ENCODE data around the gene LRRC31.

Gene LRRC31

DNA sequence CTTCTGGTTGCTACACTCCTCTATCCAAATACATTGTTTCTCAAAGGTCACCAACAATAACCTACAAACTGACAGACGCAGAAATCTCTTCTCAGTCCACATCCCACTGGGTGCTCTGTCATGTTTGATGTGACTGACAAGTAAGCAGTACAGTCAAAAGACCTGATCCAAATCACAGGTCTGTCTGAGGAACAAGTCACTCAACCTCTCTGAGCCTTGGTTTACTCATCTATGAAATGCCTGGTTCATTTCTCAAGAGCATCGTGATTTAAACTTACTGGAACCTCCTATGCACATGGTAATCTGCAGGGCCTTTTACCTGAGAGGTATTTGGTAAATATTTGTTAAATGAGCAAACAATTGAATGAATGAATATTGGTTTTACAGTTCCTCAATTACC lies 5.5 kb downstream of the LRRC31 start:
- no peak for DNase-seq (ENCODE audit: low read depth)
- TF ChIP-seq, protein P1, sequence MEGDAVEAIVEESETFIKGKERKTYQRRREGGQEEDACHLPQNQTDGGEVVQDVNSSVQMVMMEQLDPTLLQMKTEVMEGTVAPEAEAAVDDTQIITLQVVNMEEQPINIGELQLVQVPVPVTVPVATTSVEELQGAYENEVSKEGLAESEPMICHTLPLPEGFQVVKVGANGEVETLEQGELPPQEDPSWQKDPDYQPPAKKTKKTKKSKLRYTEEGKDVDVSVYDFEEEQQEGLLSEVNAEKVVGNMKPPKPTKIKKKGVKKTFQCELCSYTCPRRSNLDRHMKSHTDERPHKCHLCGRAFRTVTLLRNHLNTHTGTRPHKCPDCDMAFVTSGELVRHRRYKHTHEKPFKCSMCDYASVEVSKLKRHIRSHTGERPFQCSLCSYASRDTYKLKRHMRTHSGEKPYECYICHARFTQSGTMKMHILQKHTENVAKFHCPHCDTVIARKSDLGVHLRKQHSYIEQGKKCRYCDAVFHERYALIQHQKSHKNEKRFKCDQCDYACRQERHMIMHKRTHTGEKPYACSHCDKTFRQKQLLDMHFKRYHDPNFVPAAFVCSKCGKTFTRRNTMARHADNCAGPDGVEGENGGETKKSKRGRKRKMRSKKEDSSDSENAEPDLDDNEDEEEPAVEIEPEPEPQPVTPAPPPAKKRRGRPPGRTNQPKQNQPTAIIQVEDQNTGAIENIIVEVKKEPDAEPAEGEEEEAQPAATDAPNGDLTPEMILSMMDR (IDR thresholded peaks at IDR 0.05; ENCODE audit: insufficient read depth, low read depth, low read length, missing control alignments) = no peak
- no peak overlapping the region for H3K4me3 ChIP-seq (ENCODE audit: low read length)

DNA sequence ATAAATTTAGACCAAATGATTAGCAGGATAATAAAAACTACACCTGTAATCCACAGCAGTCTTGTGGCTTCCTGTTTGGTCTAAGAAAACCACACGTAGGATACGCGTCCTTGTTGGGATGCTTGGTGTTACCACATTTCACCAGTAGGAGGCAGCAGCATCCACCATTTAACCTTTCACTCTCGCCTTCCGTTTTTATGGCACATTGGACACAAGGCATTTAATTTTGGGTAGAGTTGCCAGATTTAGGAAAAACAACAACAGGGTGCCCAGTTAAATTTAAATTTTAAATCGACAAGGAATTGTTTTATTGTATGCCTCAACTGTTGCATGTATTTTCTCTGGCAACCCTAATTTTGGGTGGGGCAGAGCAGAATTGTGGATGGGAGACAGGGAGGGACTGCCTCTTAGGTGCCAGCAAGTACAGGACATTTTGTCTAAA lies 6.3 kb downstream of the LRRC31 start:
- peak; percentile 83 for DNase-seq (ENCODE audit: low read depth)
- no peak overlapping the region for H3K4me3 ChIP-seq (ENCODE audit: low read length)
- TF ChIP-seq, protein P1 (IDR thresholded peaks at IDR 0.05; ENCODE audit: insufficient read depth, low read depth, low read length, missing control alignments) = peak; percentile 93

DNA sequence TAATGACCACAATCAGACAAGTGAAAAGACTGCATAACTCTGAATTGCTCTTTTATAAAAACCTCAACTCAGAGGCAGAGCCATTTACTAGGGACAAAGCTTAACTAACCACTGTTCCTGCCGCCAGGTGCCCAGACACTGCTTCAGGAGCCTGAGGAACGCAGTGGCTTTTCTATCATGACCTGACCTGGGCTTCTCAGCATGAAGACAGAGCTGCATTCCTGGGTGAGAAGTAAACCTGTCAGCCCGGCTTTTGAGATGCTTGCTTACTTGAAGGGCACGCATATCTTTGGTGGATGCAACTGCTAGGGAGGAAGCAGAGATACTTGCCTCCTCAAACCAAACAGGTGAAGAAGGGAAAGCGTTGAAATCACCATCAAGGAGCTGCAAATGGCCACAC lies 7.9 kb downstream of the LRRC31 start:
- no peak overlapping the region for H3K4me3 ChIP-seq (ENCODE audit: low read length)
- TF ChIP-seq, protein P1 (IDR thresholded peaks at IDR 0.05; ENCODE audit: insufficient read depth, low read depth, low read length, missing control alignments) = no peak
- peak; percentile 32 for DNase-seq (ENCODE audit: low read depth)

DNA sequence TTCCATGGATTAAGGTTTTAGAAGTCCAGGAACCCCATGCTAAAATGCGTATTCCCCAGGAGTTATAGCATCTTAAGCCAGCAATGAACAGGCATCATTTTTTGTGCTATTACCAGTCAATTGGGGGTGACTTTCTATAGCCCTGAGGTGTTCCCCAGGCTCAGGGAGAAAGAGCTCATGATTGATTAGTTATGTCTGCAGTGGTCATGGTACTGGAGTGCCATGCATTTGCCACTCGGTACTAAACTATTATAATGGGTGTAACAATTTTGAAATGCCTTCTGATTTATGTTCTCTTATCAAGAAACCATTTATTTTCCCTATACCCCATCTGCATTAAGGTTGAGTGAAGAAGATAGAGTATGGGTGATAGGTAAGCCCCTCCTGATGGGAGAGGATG lies 11.9 kb downstream of the LRRC31 start:
- no peak for DNase-seq (ENCODE audit: low read depth)
- H3K4me3 ChIP-seq (ENCODE audit: low read length) = no peak overlapping the region
- TF ChIP-seq, protein P1 (IDR thresholded peaks at IDR 0.05; ENCODE audit: insufficient read depth, low read depth, low read length, missing control alignments) = no peak

DNA sequence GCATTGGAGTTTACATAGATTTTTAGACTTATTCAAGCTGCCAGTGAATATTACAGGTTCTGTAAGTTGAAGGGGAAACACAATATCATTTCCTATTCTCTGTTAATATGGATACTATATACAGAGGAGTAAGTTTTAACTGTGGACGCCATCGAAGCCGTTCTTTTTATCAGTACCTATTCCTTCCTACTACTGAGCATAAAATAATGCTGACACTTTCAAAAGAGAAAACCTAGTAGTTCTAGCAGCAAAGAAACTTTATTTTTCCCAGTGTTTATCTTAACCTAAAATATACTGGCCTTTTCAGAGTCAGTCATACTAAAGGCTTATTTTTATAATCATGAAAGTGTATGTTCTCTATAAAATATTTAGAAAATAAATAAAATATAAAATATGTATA lies 14.2 kb downstream of the LRRC31 start:
- no peak overlapping the region for H3K4me3 ChIP-seq (ENCODE audit: low read length)
- TF ChIP-seq, protein P1 (IDR thresholded peaks at IDR 0.05; ENCODE audit: insufficient read depth, low read depth, low read length, missing control alignments) = no peak
- DNase-seq (ENCODE audit: low read depth) = no peak

DNA sequence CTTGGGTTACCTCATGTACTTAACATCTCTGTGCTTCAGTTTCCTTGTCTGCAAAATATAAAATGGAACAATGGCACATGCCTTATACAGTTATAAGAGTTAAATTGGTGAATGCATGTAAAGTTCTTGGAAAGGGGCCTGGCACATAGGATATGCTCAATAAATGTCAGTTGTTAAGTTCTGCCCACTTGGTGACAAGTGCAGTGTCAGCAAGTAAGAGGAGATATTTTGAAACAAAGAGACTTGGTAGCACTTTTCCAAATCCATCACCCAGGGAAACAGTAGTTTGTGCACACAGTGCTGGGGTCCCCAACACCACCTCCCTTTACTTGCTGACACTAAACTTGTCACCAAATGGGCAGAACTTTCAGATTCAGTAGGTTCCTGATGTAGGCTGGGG lies 19.1 kb downstream of the LRRC31 start:
- TF ChIP-seq, protein P1 (IDR thresholded peaks at IDR 0.05; ENCODE audit: insufficient read depth, low read depth, low read length, missing control alignments) = no peak
- H3K4me3 ChIP-seq (ENCODE audit: low read length) = no peak overlapping the region
- DNase-seq (ENCODE audit: low read depth) = no peak

DNA sequence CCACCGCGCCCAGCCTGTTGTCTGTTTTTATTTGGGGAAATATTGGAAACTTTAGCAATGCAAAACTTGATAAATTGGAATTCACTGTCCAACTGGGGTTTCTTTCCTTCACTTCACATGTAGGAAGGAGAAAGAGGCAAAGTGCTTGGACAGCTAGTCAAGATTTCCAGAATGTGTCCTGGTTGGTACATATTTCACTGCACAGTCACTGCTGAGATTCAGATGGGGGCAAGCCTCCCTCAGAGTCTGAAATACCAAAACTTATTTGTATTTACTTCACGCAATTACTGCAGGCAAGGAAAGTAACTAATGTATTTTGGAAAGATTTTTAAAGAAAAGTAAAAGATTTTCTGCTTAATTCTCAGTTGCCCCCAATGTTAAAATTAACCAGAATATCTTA lies 21.0 kb downstream of the LRRC31 start:
- no peak for DNase-seq (ENCODE audit: low read depth)

More for the DNA sequence above, 21.0 kb downstream of the LRRC31 start:
- TF ChIP-seq, protein P1 (IDR thresholded peaks at IDR 0.05; ENCODE audit: insufficient read depth, low read depth, low read length, missing control alignments) = no peak
- H3K4me3 ChIP-seq (ENCODE audit: low read length) = no peak overlapping the region

Data from epithelial cell of esophagus (primary cell).